BLaER1 (cell line): ENCODE measurements around the gene GFER.
A peak's percentile ranks its signal among the peaks of the same experiment; 100 is the strongest.
"Not testable (repeated sequence)": the region's sequence is repeated elsewhere in the genome, so short reads cannot be mapped to it uniquely, and the experiment has no call there.

Experiments
- H3K27ac ChIP-seq: shearing (Covaris generic); formaldehyde crosslinking; 2 replicates; pipeline ENCODE4 v1.8.1; 2022
- H3K27me3 ChIP-seq: shearing (Covaris generic); formaldehyde crosslinking; 2 replicates; pipeline ENCODE4 v1.8.1; 2022
- H3K36me3 ChIP-seq: shearing (Covaris generic); formaldehyde crosslinking; 2 replicates; pipeline ENCODE4 v1.8.1; 2022
- H3K4me1 ChIP-seq: shearing (Covaris generic); formaldehyde crosslinking; 2 replicates; pipeline ENCODE4 v1.8.1; 2022
- H3K4me2 ChIP-seq: shearing (Covaris generic); formaldehyde crosslinking; 2 replicates; pipeline ENCODE4 v1.8.1; 2022
- H3K4me3 ChIP-seq: shearing (Covaris generic); formaldehyde crosslinking; 2 replicates; pipeline ENCODE4 v1.8.1; 2022
- H3K9ac ChIP-seq: shearing (Covaris generic); formaldehyde crosslinking; 2 replicates; pipeline ENCODE4 v1.8.1; 2022
- H3K9me3 ChIP-seq: shearing (Covaris generic); formaldehyde crosslinking; 2 replicates; pipeline ENCODE4 v1.8.1; 2022
- H4K20me1 ChIP-seq: shearing (Covaris generic); formaldehyde crosslinking; 2 replicates; pipeline ENCODE4 v1.8.1; 2022
- Cebpa-rat ChIP-seq: shearing (Covaris generic); IDR thresholded peaks from 2 replicates; pipeline ENCODE4 v1.8.1; 2022

Gene GFER

GRCh38 chr16:1983544-1984346, at the start of gene GFER:
TSS of gene GFER (plus strand) at chr16:1984193. CDS start at chr16:1984219, 26 bp downstream.
- Histone ChIP-seq H3K4me1 (peaks cover 42% of the 10 kb centered on the region), H3K36me3 (peaks cover 32% of the 10 kb centered on the region), H3K4me3 (peak within 1 kb of the TSS; percentile 88), H4K20me1 (peaks cover 58% of the 10 kb centered on the region), H3K9me3 (no peaks in the 10 kb centered on the region), H3K27me3 (peaks cover 65% of the 10 kb centered on the region), H3K9ac (peak within 1 kb of the TSS; percentile 92), H3K4me2 (peak within 1 kb of the TSS; percentile 96), H3K27ac (peak within 1 kb of the TSS; percentile 84)
- TF ChIP-seq Cebpa-rat, result no peak

- Histone ChIP-seq H3K27me3 (0 out of 2 replicates have a peak, but pooled peaks cover 4% of the 10 kb centered on the region), H3K9ac (no peak overlapping the region), H3K4me3 (no peak overlapping the region), H3K4me1 (peaks cover 40% of the 10 kb centered on the region), H3K27ac (no peak overlapping the region), H3K9me3 (no peaks in the 10 kb centered on the region), H3K36me3 (peaks cover 29% of the 10 kb centered on the region), H4K20me1 (peaks cover 23% of the 10 kb centered on the region), H3K4me2 (no peak overlapping the region)
- TF ChIP-seq Cebpa-rat, result no peak
These were observed 47.0 kb upstream of the GFER start for GRCh38 chr16:1936945-1937479.

GRCh38 chr16:1938316-1938715, 45.7 kb upstream of the GFER start:
- TF ChIP-seq Cebpa-rat, result no peak
- Histone ChIP-seq H4K20me1 (peaks cover 30% of the 10 kb centered on the region), H3K9ac (no peak overlapping the region), H3K9me3 (no peaks in the 10 kb centered on the region), H3K27ac (no peak overlapping the region), H3K4me2 (no peak overlapping the region), H3K27me3 (peaks cover 10% of the 10 kb centered on the region; the same call in 1 of the 2 replicates), H3K4me1 (peaks cover 40% of the 10 kb centered on the region), H3K4me3 (no peak overlapping the region), H3K36me3 (peaks cover 29% of the 10 kb centered on the region)

GRCh38 chr16:1938910-1939309, 45.1 kb upstream of the GFER start:
- Histone ChIP-seq H4K20me1 (peaks cover 30% of the 10 kb centered on the region), H3K27ac (no peak overlapping the region), H3K9me3 (no peaks in the 10 kb centered on the region), H3K4me3 (no peak overlapping the region), H3K27me3 (peaks cover 10% of the 10 kb centered on the region; the same call in 1 of the 2 replicates), H3K9ac (no peak overlapping the region; the same call in 1 of the 2 replicates), H3K4me1 (peaks cover 45% of the 10 kb centered on the region), H3K4me2 (peak overlapping the region; percentile 100), H3K36me3 (peaks cover 29% of the 10 kb centered on the region)
- no peak for TF ChIP-seq Cebpa-rat

GRCh38 chr16:1939833-1940232, 44.2 kb upstream of the GFER start:
- not testable (repeated sequence) for H3K27me3 ChIP-seq, H3K27ac ChIP-seq, H3K9me3 ChIP-seq

GRCh38 chr16:1940273-1941161, 43.5 kb upstream of the GFER start:
- no peaks in the 10 kb centered on the region for H3K9me3 ChIP-seq
- peaks cover 29% of the 10 kb centered on the region for H3K36me3 ChIP-seq
- peaks cover 30% of the 10 kb centered on the region for H4K20me1 ChIP-seq
- no peak for TF ChIP-seq Cebpa-rat
- no peak overlapping the region for H3K4me3 ChIP-seq
- H3K27ac ChIP-seq, result no peak overlapping the region
- H3K27me3 ChIP-seq, result peaks cover 10% of the 10 kb centered on the region; the same call in 1 of the 2 replicates
- H3K4me1 ChIP-seq, result peaks cover 46% of the 10 kb centered on the region
- peak overlapping the region; percentile 34; the same call in 1 of the 2 replicates for H3K9ac ChIP-seq
- peak overlapping the region; percentile 100 for H3K4me2 ChIP-seq

More at GRCh38 chr16:1939833-1940232, 44.2 kb upstream of the GFER start:
- not testable (repeated sequence) for H3K4me3 ChIP-seq, H3K9ac ChIP-seq
- Histone ChIP-seq H3K36me3 (peaks cover 29% of the 10 kb centered on the region), H4K20me1 (peaks cover 30% of the 10 kb centered on the region), H3K4me1 (peaks cover 46% of the 10 kb centered on the region), H3K4me2 (peak overlapping the region; percentile 100)

- H3K4me3 ChIP-seq, result peak overlapping the region; percentile 89
- H4K20me1 ChIP-seq, result peaks cover 30% of the 10 kb centered on the region
- H3K36me3 ChIP-seq, result peaks cover 29% of the 10 kb centered on the region
- peaks cover 46% of the 10 kb centered on the region for H3K4me1 ChIP-seq
- TF ChIP-seq Cebpa-rat, result no peak
- peak overlapping the region; percentile 100 for H3K4me2 ChIP-seq
- H3K27me3 ChIP-seq, result peaks cover 10% of the 10 kb centered on the region; the same call in 1 of the 2 replicates
- no peak overlapping the region for H3K27ac ChIP-seq
- no peaks in the 10 kb centered on the region for H3K9me3 ChIP-seq
- peak overlapping the region; percentile 79 for H3K9ac ChIP-seq
These were observed 42.6 kb upstream of the GFER start for GRCh38 chr16:1941162-1942046.

GRCh38 chr16:1942047-1942809, 41.8 kb upstream of the GFER start:
- Histone ChIP-seq H3K4me1 (peaks cover 46% of the 10 kb centered on the region), H3K4me3 (peak overlapping the region; percentile 89), H4K20me1 (peaks cover 30% of the 10 kb centered on the region), H3K9ac (peak overlapping the region; percentile 79), H3K36me3 (peaks cover 22% of the 10 kb centered on the region), H3K27ac (peak overlapping the region; percentile 69), H3K9me3 (no peaks in the 10 kb centered on the region), H3K4me2 (peak overlapping the region; percentile 100), H3K27me3 (peaks cover 10% of the 10 kb centered on the region; the same call in 1 of the 2 replicates)
- no peak for TF ChIP-seq Cebpa-rat
